GM18526 (cell line): ENCODE data around the gene SGMS2.

Experiments
- POLR2A ChIP-seq: IDR thresholded peaks from 3 replicates; pipeline ENCODE4 v1.6.1; 2011; ENCODE audit not compliant: insufficient read length; ENCODE audit errors: extremely low read depth

SGMS2 gene

DNA sequence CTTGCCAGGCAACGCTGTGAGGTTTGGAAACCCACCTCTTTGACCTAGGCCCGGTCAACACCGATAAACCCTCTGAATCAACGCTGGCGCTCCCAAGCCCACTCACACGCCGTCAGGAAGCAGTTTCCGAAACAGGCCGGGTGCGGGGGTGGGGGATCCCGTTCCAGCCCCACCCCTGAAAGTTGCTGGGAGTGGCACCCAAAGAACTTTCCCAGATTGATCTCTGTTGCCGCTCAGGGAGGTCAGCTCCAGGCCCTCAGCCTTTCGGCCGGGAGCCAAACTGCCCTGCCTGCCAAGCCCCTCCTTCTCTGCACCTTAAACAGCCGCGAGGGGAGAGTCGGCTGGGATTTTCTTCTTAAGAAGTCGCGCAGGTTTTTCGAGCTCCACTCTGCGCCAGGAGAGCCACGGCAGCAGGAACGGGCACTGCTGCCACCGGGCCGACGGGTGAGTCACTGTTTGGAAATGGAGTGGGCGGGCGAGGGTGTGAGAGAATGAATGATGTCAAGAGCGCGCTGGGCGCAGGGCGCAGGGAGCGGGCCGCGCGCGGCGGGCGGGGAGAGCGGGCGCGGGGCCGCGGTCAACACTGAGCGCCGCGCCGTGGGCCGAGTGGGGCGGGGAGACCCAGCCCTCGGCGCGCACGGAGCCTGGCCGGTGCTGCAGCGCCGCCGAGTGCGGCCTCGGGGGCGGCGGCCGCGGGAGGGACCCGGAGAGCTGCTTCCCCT, at the start of gene SGMS2:
Gene SGMS2 (plus strand): TSS at position 583 of the 722 bp plus-strand sequence. CDS start 70,622 bp downstream, outside the sequence.
- TF ChIP-seq POLR2A: no peak

DNA sequence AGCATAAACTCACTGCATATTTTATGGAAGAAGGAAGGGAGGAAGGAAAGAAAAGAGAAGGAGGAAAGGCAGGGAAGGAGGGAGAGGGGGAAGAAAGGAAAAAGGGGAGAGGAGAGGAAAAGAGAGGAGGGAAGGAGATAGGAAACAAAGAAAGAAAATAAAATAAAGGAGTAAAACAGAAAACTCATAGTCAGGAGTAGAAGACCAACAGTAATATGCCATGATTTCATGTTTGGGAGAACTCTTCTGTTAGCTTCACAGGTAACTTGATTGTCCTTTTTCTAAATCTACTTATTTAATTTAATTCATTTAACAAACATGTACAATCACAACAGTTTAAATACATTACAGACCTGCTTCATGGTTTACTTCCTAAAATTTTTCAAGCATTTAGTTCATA, 46.8 kb upstream of the SGMS2 start:
- TF ChIP-seq POLR2A: no peak

DNA sequence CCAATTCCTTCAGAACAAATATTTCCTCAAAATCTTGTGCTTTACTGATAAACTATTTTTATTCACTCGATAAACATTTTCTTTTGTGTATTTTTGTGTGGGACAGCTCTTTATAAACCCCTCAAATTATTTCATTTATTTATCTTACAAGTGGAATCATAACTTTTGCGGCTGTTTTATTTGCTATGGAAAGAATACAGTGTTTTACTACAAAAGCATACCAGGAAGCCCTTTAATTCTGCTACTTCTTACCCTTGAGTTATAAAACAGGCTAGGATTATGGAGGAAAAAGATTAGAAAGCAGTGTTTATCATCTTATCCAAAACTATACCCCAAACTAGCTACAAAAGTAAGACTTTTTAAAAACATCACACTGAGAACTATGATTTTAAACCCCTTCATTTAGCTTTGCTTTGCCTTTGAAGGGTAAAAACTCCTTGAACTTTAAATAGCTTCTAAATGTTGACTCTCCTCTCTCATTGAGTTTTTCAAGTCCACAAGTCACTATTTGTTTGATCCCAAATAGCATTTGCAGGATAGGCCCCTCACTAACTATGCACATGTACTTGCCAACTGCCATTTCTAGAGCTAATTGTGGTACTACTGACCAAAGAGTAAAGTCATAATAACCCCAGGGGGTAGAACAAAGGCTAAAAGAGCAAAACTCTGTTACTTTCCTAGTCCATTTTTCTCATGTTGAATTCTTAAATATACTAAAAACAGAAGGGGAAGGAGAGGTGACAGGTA, 45.8 kb upstream of the SGMS2 start:
- no peak for TF ChIP-seq POLR2A

DNA sequence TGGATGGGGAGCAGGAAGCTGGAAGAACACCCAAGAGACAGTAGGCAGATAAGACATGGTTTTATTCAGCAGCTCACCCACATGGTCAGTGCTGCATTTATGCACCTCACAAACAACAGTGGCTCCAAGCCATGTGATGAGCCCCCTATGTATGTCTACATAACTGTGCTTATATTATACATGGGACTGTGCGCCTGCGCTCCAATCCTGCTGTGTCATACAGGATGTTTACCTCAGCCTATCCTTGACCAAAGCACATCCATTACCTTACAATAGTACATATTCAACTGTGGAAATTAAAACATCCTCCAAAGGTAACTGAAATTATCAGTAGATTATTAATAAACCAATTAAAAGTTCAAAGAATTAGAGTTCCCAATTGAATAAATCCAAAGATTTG, 44.1 kb upstream of the SGMS2 start:
- TF ChIP-seq POLR2A: no peak

DNA sequence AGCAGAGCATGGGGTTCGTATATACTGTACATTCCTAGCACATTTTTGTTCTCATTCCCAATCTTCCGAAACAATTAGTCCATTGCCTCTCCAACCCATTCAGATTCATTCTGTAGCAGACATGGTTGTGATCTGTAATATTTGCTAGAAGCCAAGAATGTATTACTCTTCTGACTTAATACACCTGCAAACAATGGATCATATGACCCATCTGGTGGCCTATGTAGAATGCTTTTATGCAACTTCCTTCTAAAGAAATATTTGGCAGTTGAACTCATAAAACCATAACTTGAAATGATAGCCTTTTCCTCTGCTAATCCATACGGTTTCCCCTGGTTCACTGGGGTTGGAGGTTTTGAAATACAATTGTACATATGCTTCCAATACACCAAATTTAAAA, 32.8 kb upstream of the SGMS2 start:
- TF ChIP-seq POLR2A: no peak

DNA sequence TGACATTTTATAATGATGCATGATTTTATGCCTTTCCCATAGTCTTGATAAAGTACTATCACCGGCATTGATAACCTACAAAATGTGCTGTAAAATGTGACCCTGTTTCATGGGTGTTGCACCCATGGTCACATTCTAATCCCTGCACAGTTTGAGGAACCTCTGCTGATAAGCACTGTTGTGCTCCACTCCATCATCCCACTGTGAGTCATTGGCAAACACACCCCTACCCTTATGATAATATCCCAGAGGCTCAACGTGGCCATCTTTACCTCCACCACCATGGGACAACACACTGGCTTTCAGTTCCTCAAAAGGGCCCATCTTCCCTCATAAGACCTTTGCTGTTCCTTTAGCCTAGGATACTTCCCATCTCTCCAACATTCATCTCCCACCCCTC, 32.0 kb upstream of the SGMS2 start:
- no peak for TF ChIP-seq POLR2A

DNA sequence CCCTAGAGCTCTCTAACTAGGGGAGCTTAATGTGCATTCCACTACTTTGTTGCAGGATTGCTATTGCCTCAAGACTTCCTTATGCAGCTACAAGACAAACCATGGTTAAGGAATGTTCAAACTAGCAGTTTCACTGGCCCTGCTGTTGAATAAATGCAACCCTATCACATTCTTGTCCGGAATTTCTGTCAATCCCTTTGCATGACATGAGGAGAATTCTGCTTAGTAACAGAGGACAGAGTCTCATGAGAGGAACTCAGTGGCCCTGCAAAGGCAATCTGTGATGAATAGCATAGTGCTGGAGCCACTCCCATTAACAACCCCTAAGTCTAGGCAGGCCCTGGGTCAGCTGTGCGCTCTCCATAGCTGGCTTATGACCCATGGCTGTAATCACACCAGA, 30.7 kb upstream of the SGMS2 start:
- no peak for TF ChIP-seq POLR2A

DNA sequence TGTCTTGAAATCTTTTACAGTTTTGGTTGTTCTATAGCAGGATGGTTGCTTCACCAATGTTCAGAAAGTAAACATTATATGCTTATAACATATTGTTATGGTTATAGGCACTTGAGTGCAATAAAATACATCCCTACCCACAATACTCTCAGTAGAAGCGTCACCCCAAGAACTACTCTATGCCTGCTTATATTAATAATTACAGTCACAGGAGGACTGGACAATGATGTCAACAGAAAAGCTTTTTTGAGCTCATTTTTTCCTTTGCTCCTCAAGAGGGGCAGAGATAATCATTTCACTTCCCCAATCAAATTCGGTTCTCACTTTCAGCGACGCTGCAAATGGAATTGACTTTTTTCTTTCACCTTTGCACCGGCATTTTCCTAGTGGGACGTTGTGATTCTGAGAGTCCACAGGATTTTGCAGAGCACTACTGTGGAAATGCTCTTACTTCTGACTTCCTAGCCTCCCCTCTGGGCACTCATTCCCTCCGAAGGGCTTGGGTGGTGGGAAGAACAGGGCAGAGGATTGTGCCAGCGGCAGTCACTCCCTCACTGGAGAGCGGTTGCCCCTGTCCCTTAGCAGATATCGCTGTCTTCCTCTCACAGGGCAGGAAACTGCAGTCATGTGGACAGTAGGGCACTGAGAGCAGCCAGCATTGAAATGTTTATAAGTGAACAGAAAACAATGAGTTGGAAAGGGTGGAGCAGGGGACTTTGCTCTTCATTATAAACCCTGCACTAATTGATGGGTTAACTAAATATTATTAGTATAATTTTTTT, 24.9 kb upstream of the SGMS2 start:
- TF ChIP-seq POLR2A: no peak

DNA sequence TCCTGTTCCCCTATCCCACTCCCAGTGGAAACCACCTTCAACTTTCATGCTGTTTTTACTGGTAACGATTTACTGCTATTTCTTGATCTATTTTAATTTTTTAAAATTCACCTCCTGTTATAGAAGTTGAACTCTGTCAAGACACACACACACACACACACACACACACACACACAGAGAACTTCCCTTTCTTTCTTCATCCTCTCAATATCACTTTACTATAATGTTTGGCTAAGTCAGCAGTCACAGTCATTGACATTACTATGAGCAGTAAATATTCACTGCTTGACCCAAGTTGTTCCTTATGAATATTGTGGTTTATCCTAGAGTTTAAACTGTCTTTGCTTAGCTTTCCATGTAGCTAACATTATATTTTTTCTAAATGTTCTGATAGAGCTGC, 24.0 kb upstream of the SGMS2 start:
- no peak for TF ChIP-seq POLR2A

DNA sequence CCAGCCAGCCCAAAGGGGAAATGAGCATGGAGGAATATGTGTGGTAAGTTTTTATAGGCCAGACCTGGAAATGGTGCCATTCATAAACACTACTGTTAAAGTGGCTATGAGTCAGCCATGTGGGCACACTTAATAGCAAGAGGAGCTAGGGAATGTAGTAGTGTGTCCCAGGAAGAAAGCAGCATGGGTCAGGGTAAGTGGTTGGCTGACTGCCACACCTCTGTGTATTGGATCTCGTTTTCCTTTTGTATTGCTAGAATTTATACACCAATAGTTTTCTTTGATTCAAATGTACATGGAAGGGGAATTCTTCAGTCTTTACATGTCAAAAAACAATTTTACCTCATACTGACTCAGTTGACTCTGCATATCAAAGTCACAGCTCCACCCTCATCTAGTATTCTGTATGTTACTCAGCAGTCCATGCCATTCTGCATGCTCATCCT, 22.9 kb upstream of the SGMS2 start:
- no peak for TF ChIP-seq POLR2A

DNA sequence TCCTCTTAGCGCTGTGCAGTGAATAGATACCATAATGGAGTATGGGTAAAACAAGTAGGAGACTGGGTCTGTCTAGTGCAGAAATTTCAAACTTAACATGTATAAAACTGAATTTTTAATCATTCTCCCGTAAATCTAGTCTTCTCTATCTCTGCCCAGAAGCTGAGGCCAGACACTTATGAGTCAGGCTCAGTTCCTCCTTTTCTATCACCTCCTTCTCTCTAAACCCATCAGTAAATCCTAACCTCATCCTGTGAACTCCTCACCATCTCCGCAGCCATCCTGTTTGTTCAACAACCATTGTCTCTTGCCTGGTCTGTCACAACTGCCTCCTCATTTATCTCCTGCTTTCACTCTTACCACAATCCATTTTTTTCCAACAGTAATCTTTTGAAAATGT, 19.8 kb upstream of the SGMS2 start:
- no peak for TF ChIP-seq POLR2A

DNA sequence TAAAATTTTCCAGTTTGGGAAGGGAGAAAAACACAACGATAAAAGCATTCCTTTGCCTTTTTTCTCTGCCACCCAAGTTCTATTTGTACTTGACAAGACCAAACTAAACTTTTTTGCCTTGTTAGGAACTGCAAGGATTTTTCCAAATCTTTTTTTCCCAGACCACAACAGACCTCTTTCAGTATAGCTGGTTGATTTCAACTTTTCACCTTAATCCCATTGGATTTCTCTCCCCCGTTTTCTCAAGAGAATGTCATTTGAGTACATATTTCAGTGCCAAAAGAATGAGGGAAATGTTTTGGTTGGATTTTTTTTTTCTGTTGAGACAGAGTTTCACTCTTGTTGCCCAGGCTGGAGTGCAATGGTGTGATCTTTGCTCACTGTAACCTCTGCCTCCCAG, 18.5 kb upstream of the SGMS2 start:
- TF ChIP-seq POLR2A: no peak

DNA sequence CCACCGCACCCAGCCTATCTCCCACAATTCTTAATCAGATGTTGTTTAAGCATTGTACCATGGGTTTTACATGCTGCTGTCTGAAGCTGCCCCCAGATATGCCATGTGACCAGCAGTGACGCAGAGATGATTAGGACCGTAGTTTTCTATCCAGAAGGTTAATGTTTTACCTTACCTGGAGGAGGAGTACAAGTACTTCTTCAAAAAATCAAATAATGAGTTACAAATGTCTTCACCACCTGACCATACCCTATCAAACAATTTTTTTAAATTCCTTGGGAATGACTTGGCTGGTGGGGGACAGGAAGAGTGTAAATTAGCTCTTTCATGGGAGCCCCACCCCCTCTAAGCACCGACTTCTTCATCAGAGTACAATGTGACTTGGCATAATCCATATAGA, 16.2 kb upstream of the SGMS2 start:
- no peak for TF ChIP-seq POLR2A

DNA sequence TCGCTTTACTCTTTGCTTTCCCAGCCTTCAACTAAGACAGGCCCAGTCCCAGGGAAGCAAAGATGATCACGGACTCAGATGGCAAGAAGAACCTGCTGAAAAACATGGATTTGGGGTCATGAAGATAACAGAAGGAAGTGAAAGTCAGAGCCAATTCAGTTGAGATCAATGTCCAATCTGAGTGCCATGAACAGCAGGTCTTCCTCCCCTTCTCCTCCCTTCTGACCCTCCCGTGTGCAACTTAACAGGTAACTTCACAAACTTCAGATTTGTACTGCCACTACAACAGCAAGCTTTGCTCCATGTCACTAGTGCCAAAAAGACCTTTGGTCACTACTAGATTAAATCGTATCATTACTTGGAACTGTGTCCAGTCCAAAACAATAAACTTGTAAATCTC, 15.5 kb upstream of the SGMS2 start:
- TF ChIP-seq POLR2A: no peak

DNA sequence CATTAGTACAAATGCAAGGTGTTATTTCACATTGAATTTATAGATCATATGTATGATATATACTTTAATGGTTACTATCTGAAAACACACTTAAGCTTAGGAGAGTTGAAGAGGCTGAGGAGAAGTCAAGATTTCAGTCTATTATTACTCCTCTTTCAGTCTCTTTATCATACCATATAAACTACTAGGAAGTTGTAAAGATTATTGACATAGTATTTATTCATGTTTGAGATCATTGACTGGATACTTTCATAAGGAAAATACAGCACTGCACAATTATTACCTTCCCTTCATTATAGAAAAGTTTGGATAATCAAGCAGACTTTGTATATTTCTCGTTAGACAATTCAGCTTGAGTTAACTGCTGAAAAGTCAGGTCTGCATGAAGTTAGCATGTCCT, 10.0 kb upstream of the SGMS2 start:
- no peak for TF ChIP-seq POLR2A

DNA sequence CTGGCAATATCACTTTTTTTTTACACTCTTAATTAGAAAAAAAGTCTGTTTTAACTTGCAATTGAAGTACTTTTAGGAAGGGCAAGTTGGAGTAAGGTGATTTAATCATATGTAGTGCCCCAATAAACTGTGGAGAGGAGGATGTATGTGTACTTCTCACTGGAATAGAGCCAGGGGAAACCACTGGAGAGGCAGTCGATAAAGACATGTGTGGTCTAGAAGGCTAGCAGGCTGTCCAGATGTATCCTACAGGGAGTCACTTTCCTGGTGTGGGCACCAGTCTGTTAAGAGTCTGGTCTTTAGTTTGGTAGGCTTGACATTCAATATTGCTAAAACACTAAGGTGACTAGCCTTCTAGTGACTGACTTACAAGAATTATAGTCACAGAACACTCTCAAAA, 9.6 kb upstream of the SGMS2 start:
- no peak for TF ChIP-seq POLR2A

DNA sequence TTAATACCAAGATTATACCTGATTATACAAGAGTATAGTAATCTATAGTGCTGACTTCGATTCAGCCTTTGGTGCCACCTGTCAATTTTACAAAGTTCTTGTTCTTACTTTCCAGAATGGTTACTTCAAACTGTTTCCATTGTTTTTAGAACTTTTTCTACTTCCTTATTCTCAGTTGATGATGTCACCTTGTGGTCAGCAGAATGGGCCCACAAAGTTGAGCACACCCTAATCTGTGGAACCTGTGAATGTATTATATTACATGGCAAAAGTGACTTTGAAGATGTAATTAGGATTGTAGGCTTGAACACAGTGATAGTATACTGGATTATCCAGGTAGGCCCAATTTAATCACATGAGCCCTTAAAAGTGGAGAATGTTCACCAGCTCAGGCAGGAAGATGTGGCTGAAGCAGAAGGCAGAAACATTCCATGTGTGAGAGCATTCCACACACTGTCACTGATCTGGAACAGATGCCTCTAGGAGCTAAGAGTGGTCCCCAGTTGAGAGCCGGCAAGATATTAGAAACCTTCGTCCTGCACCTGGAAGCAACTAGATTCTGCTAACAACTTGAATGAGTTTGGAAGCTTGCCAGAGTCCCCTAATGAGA, 6.3 kb upstream of the SGMS2 start:
- TF ChIP-seq POLR2A: no peak
